GM18517 (cell line): ENCODE data around the gene PER1.
"Not testable (repeated sequence)": the region's sequence is repeated elsewhere in the genome, so short reads cannot be mapped to it uniquely, and the experiment has no call there.

Experiments used
- ATAC-seq: cut with Tn5 transposase; IDR thresholded peaks from one replicate; pipeline ENCODE4 v1.9.1; 2021; ENCODE audit warnings: mild to moderate bottlenecking, moderate library complexity; ENCODE audit not compliant: unreplicated experiment

The PER1 gene

GRCh38 chr17:8173056-8173870 is 21.1 kb upstream of the PER1 start:
- ATAC-seq: peak; percentile 69

GRCh38 chr17:8170186-8170585 is 18.0 kb upstream of the PER1 start:
- not testable (repeated sequence) for ATAC-seq

- ATAC-seq: no peak
Measured at GRCh38 chr17:8167526-8167925, 15.3 kb upstream of the PER1 start.

GRCh38 chr17:8166731-8167130 is 14.5 kb upstream of the PER1 start:
- no peak for ATAC-seq

- no peak for ATAC-seq
Measured at GRCh38 chr17:8164815-8165131, 12.6 kb upstream of the PER1 start.

- ATAC-seq: no peak
Measured at GRCh38 chr17:8163978-8164814, 12.0 kb upstream of the PER1 start.

- no peak for ATAC-seq
Measured at GRCh38 chr17:8162997-8163977, 11.1 kb upstream of the PER1 start.

GRCh38 chr17:8162233-8162996 is 10.2 kb upstream of the PER1 start, which contains the start of gene VAMP2:
TSS of gene VAMP2 (minus strand) at chr17:8162948. CDS start at chr17:8162879, 69 bp downstream.
- no peak for ATAC-seq

- no peak for ATAC-seq
Measured at GRCh38 chr17:8161289-8162232, 9.4 kb upstream of the PER1 start.

- no peak for ATAC-seq
Measured at GRCh38 chr17:8160741-8161221, 8.6 kb upstream of the PER1 start.

GRCh38 chr17:8160224-8160577 is 8.0 kb upstream of the PER1 start:
- ATAC-seq: no peak

- no peak for ATAC-seq
Measured at GRCh38 chr17:8159459-8160223, 7.4 kb upstream of the PER1 start.

GRCh38 chr17:8159032-8159400 is 6.8 kb upstream of the PER1 start:
- ATAC-seq: no peak

GRCh38 chr17:8158267-8159031 is 6.2 kb upstream of the PER1 start:
- ATAC-seq: no peak

- ATAC-seq: peak; percentile 77
Measured at GRCh38 chr17:8156246-8156992, 4.2 kb upstream of the PER1 start.

GRCh38 chr17:8155996-8156245 is 3.7 kb upstream of the PER1 start:
- no peak for ATAC-seq
